Right atrium auricular region (tissue), 2 donors: ENCODE measurements around the gene HOXB8. TPM values are rescaled to one million over a fixed set of nuclear protein-coding genes. Genes with fewer than 3 reads are reported as not detected.

Experiments used
- DNase-seq: peaks from one replicate; pipeline ENCODE4 v3.0.0-alpha.2; 2019; ENCODE audit warnings: low spot score
- H3K27ac ChIP-seq, 2 donors: fragments of 200-600 bp; sonication (generic); 1 replicate in 1 of 2; 2 replicates in 1 of 2; pipeline ENCODE4 v1.5.1; 2016 to 2019
- H3K27me3 ChIP-seq, 2 donors: fragments of 200-600 bp; sonication (generic); one replicate each; pipeline versions ENCODE4 v1.5.1 to v1.6.0; 2017 to 2019
- H3K36me3 ChIP-seq: fragments of 200-600 bp; sonication (generic); one replicate; pipeline ENCODE4 v1.5.1; 2016
- H3K4me1 ChIP-seq, 2 donors: fragments of 200-600 bp; sonication (generic); one replicate each; pipeline versions ENCODE4 v1.5.1 to v1.6.0; 2017 to 2019
- H3K4me3 ChIP-seq, 2 donors: fragments of 200-600 bp; sonication (generic); 1 replicate in 1 of 2; 2 replicates in 1 of 2; pipeline ENCODE4 v1.5.1; 2017 to 2019; ENCODE audit warnings: mild to moderate bottlenecking in 1 of 2, moderate library complexity in 1 of 2
- H3K9me3 ChIP-seq, 2 donors: fragments of 200-600 bp; sonication (generic); one replicate each; pipeline ENCODE4 v1.5.1; 2019
- total RNA-seq, 2 donors: library from RNA; depleted of rRNA; stranded (reverse); fragments of >200 nt; gene quantifications; one replicate each; pipeline ENCODE4 v1.1.0, GENCODE V29; 2016
- TF ChIP-seq, protein P1 (sequence below), 2 donors: fragments of 200-600 bp; sonication (generic); IDR thresholded peaks; one replicate each; pipeline ENCODE4 v1.5.1; 2019; ENCODE audit warnings: antibody characterized with exemption in 2 of 2

HOXB8 gene
- total RNA-seq, 2 donors from 2014 or later = not detected

DNA sequence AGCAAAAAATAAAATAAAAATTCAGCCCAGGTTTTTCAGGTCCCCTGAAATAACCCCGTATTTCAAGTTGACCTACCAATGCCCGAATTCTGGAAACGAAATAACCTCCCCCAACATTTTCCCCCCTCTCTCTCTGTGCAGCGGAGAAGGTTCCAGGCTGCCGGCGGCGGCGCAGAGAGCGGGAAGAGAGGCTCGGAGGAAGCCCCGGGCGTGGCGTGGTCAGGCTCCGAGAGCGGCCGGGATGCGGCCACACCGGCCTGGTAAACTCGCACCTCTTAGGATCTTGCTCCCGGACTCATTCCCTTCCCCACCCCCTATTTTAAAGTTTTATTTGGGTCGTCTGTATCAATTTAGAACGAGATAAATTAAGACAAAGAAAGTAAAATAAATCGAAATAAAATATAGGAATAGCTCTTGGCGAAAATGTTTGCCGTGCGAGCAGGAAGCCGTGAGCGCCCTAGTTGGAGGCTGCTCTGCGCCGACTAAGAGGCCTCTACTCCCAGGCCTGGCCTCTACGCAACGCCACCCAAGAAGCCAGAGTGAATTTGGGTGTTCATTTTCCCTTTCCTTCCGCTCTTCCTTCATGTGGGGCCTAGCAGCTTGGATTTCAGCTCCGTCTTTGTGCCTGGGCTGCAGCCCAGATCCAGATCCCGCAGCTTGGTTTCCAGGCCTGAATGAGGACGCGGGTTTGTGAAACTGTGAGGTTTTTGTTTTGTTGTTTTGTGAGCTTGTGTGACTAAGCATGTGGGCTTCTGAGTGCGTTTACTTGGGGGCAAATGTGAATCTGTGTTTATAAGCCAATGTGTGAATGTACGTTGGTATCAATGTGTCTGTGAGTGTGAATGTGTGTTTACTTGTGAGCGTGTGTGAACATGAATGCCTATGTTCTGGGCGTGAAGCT lies 8.9 kb downstream of the HOXB8 start:
- peaks cover 0 to 22% of the 10 kb centered on the region in 2 donors for H3K4me1 ChIP-seq
- no peak overlapping the region for H3K4me3 ChIP-seq
- peaks cover 0 to 4% of the 10 kb centered on the region in 2 donors for H3K9me3 ChIP-seq
- H3K36me3 ChIP-seq = no peaks in the 10 kb centered on the region
- TF ChIP-seq, protein P1, sequence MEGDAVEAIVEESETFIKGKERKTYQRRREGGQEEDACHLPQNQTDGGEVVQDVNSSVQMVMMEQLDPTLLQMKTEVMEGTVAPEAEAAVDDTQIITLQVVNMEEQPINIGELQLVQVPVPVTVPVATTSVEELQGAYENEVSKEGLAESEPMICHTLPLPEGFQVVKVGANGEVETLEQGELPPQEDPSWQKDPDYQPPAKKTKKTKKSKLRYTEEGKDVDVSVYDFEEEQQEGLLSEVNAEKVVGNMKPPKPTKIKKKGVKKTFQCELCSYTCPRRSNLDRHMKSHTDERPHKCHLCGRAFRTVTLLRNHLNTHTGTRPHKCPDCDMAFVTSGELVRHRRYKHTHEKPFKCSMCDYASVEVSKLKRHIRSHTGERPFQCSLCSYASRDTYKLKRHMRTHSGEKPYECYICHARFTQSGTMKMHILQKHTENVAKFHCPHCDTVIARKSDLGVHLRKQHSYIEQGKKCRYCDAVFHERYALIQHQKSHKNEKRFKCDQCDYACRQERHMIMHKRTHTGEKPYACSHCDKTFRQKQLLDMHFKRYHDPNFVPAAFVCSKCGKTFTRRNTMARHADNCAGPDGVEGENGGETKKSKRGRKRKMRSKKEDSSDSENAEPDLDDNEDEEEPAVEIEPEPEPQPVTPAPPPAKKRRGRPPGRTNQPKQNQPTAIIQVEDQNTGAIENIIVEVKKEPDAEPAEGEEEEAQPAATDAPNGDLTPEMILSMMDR (IDR thresholded peaks at IDR 0.05) = no peak
- H3K27ac ChIP-seq = no peak overlapping the region
- no peak for DNase-seq
- H3K27me3 ChIP-seq = peaks cover 69 to 89% of the 10 kb centered on the region in 2 donors

DNA sequence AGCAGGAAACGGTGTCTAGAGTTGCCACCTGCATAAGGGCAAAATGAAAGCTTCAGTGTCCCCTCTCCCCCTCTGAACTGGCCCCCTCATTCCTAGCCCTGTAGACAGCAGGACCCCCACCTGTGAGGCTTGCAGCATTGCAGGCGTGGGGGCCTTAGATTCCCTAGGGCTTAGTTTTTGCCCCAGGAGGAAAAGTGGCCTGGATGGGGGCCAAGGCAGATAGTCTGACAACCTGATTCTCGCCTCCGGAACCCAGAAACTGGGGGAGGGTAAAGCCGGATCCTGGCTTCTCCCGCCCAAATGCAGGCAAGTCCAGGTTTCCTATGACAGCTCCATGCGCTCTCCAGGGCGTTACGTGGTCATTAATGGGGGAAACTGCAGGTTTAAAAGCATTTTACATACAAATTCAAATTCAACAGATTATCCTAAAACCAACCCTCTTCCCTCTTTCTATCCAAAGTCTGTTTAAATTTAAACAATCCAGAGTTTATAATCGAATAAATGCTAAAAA lies 9.6 kb downstream of the HOXB8 start:
- TF ChIP-seq, protein P1 (IDR thresholded peaks at IDR 0.05) = no peak
- peaks cover 0 to 4% of the 10 kb centered on the region in 2 donors for H3K9me3 ChIP-seq
- H3K27ac ChIP-seq = no peak overlapping the region
- H3K4me1 ChIP-seq = peaks cover 0 to 14% of the 10 kb centered on the region in 2 donors
- no peak for DNase-seq
- peaks cover 67 to 86% of the 10 kb centered on the region in 2 donors for H3K27me3 ChIP-seq
- H3K4me3 ChIP-seq = no peak overlapping the region
- H3K36me3 ChIP-seq = no peaks in the 10 kb centered on the region

- Histone ChIP-seq H3K27ac (no peak within 1 kb of the TSS), H3K36me3 (no peaks in the 10 kb centered on the region), H3K4me1 (peaks cover 0 to 8% of the 10 kb centered on the region in 2 donors), H3K27me3 (peaks cover 67 to 86% of the 10 kb centered on the region in 2 donors), H3K4me3 (no peak within 1 kb of the TSS), H3K9me3 (peaks cover 0 to 4% of the 10 kb centered on the region in 2 donors)
- TF ChIP-seq, protein P1 (IDR thresholded peaks at IDR 0.05) = no peak
- DNase-seq = no peak
These were observed 10.2 kb downstream of the HOXB8 start, which contains the start of gene HOXB6 for GRCh38 chr17:48604770-48605329. Gene HOXB6, minus strand, starts transcription at chr17:48604986. Its CDS starts 6,836 bp downstream, at chr17:48598150.

GRCh38 chr17:48603959-48604769 lies 10.9 kb downstream of the HOXB8 start:
- Histone ChIP-seq H3K27ac (no peak overlapping the region), H3K4me3 (no peak overlapping the region), H3K9me3 (peaks cover 0 to 4% of the 10 kb centered on the region in 2 donors), H3K27me3 (peaks cover 69 to 86% of the 10 kb centered on the region in 2 donors), H3K36me3 (no peaks in the 10 kb centered on the region), H3K4me1 (peaks cover 0 to 7% of the 10 kb centered on the region in 2 donors)
- no peak for DNase-seq
- TF ChIP-seq, protein P1 (IDR thresholded peaks at IDR 0.05) = no peak
